HEK293 (cell line): Measurements from ENCODE around the gene AMPH.

Experiments used
- CTCF ChIA-PET: fragments of 350-600 bp; formaldehyde crosslinking; extraction: SDS; loops from one replicate; lab custom pipeline; 2021; ENCODE audit warnings: antibody characterized with exemption; lab: Yijun Ruan, JAX
- POLR2A ChIA-PET: fragments of 300-600 bp; formaldehyde crosslinking; extraction: SDS; loops from one replicate; lab custom pipeline; 2020; ENCODE audit warnings: antibody characterized with exemption, inconsistent platforms; lab: Yijun Ruan, JAX
- H3K27ac ChIP-seq: fragments of 200-500 bp; sonication (Bioruptor generic); 2 replicates; pipeline ENCODE4 v1.5.1; 2014; ENCODE audit warnings: low read depth, low read length, control low read depth, inconsistent platforms; ENCODE audit errors: extremely low read depth
- H3K36me3 ChIP-seq, 2 experiments: fragments of 200-500 bp in 1 of 2; sonication (Bioruptor generic) in 1 of 2; 1 replicate in 1 of 2; 2 replicates in 1 of 2; pipeline ENCODE4 v1.5.1; 2014 to 2017; ENCODE audit warnings: inconsistent platforms in 2 of 2, low read length in 2 of 2; ENCODE audit not compliant: control insufficient read depth in 2 of 2, insufficient read depth in 1 of 2
- H3K4me1 ChIP-seq: fragments of 200-500 bp; sonication (Bioruptor generic); 2 replicates; pipeline ENCODE4 v1.5.1; 2014; ENCODE audit warnings: mild to moderate bottlenecking, low read length, inconsistent platforms; ENCODE audit not compliant: control insufficient read depth, insufficient read depth
- H3K4me3 ChIP-seq: 2 replicates; pipeline ENCODE4 v1.5.1; 2011; ENCODE audit warnings: low read depth, mild to moderate bottlenecking, control low read depth, low read length, moderate library complexity
- H3K9me3 ChIP-seq: fragments of 200-500 bp; sonication (Bioruptor generic); 2 replicates; pipeline ENCODE4 v1.5.1; 2014; ENCODE audit warnings: low read depth, low read length, inconsistent platforms; ENCODE audit not compliant: control insufficient read depth, insufficient read depth
- HOXC10 ChIP-seq: sonication (generic); formaldehyde crosslinking; IDR thresholded peaks from 2 replicates; pipeline ENCODE4 v1.8.1; 2023; ENCODE audit warnings: mild to moderate bottlenecking, missing genetic modification reagents
- PRDM2 ChIP-seq: fragments of 450-650 bp; formaldehyde crosslinking; IDR thresholded peaks from 2 replicates; pipeline ENCODE4 v1.5.1; 2016; ENCODE audit warnings: missing biosample characterization, missing genetic modification characterization, borderline replicate concordance
- PRDM6 ChIP-seq: fragments of 450-650 bp; formaldehyde crosslinking; IDR thresholded peaks from 2 replicates; pipeline ENCODE4 v1.5.1; 2017; ENCODE audit warnings: missing biosample characterization, missing genetic modification characterization
- ZBTB21 ChIP-seq: fragments of 450-650 bp; formaldehyde crosslinking; IDR thresholded peaks from 2 replicates; pipeline ENCODE4 v1.5.1; 2017; ENCODE audit warnings: missing biosample characterization, missing genetic modification characterization
- ZFHX2 ChIP-seq: fragments of 450-650 bp; formaldehyde crosslinking; conservative IDR thresholded peaks from 2 replicates; pipeline ENCODE4 v1.5.1; 2016; ENCODE audit warnings: missing biosample characterization, missing genetic modification characterization
- ZIC2 ChIP-seq: fragments of 450-650 bp; formaldehyde crosslinking; IDR thresholded peaks from 2 replicates; pipeline ENCODE4 v1.5.1; 2016; ENCODE audit warnings: missing biosample characterization, missing genetic modification characterization
- ZNF211 ChIP-seq: fragments of 450-650 bp; formaldehyde crosslinking; IDR thresholded peaks from 2 replicates; pipeline ENCODE4 v1.5.1; 2016; ENCODE audit warnings: low read depth, missing biosample characterization, missing genetic modification characterization
- ZNF629 ChIP-seq: fragments of 450-650 bp; formaldehyde crosslinking; IDR thresholded peaks from 2 replicates; pipeline ENCODE4 v1.5.1; 2017; ENCODE audit warnings: missing biosample characterization, missing genetic modification characterization
- ZNF670 ChIP-seq: fragments of 450-650 bp; formaldehyde crosslinking; IDR thresholded peaks from 2 replicates; pipeline ENCODE4 v1.5.1; 2016; ENCODE audit warnings: missing biosample characterization, missing genetic modification characterization, low read depth
- ZNF837 ChIP-seq: fragments of 450-650 bp; formaldehyde crosslinking; IDR thresholded peaks from 2 replicates; pipeline ENCODE4 v1.5.1; 2016; ENCODE audit warnings: missing biosample characterization, missing genetic modification characterization
- ZNF843 ChIP-seq: fragments of 450-650 bp; formaldehyde crosslinking; IDR thresholded peaks from 2 replicates; pipeline ENCODE4 v1.5.1; 2016; ENCODE audit warnings: missing biosample characterization, missing genetic modification characterization
- ZSCAN16 ChIP-seq: fragments of 450-650 bp; formaldehyde crosslinking; IDR thresholded peaks from 2 replicates; pipeline ENCODE4 v1.5.1; 2016; ENCODE audit warnings: missing biosample characterization, missing genetic modification characterization
- ZSCAN4 ChIP-seq: fragments of 450-650 bp; formaldehyde crosslinking; IDR thresholded peaks from 2 replicates; pipeline ENCODE4 v1.5.1; 2017; ENCODE audit warnings: missing biosample characterization, missing genetic modification characterization
- TF ChIP-seq, protein P1 (sequence below): fragments of 450-650 bp; formaldehyde crosslinking; IDR thresholded peaks from 2 replicates; pipeline ENCODE4 v1.5.1; 2016; ENCODE audit warnings: missing biosample characterization, missing genetic modification characterization, borderline replicate concordance
- TF ChIP-seq, protein P2 (sequence below): fragments of 450-650 bp; formaldehyde crosslinking; IDR thresholded peaks from 2 replicates; pipeline ENCODE4 v1.5.1; 2016; ENCODE audit warnings: missing biosample characterization, missing genetic modification characterization
- TF ChIP-seq, protein P3 (sequence below): fragments of 450-650 bp; formaldehyde crosslinking; IDR thresholded peaks from 2 replicates; pipeline ENCODE4 v1.5.1; 2016; ENCODE audit warnings: missing biosample characterization, missing genetic modification characterization

AMPH gene

GRCh38 chr7:38539477-38540081, 91.6 kb downstream of the AMPH start (continued):
- no peak for TF ChIP-seq PRDM2 (tag by site-specific recombination)
- TF ChIP-seq, protein P1, sequence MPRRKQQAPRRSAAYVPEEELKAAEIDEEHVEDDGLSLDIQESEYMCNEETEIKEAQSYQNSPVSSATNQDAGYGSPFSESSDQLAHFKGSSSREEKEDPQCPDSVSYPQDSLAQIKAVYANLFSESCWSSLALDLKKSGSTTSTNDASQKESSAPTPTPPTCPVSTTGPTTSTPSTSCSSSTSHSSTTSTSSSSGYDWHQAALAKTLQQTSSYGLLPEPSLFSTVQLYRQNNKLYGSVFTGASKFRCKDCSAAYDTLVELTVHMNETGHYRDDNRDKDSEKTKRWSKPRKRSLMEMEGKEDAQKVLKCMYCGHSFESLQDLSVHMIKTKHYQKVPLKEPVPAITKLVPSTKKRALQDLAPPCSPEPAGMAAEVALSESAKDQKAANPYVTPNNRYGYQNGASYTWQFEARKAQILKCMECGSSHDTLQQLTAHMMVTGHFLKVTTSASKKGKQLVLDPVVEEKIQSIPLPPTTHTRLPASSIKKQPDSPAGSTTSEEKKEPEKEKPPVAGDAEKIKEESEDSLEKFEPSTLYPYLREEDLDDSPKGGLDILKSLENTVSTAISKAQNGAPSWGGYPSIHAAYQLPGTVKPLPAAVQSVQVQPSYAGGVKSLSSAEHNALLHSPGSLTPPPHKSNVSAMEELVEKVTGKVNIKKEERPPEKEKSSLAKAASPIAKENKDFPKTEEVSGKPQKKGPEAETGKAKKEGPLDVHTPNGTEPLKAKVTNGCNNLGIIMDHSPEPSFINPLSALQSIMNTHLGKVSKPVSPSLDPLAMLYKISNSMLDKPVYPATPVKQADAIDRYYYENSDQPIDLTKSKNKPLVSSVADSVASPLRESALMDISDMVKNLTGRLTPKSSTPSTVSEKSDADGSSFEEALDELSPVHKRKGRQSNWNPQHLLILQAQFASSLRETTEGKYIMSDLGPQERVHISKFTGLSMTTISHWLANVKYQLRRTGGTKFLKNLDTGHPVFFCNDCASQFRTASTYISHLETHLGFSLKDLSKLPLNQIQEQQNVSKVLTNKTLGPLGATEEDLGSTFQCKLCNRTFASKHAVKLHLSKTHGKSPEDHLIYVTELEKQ (tag by site-specific recombination), result no peak
- TF ChIP-seq PRDM6 (tag by site-specific recombination), result no peak

GRCh38 chr7:38535073-38535472, 96.1 kb downstream of the AMPH start:
- ChIA-PET POLR2A (no interaction called here), CTCF (no interaction called here)
- Histone ChIP-seq H3K36me3 (no peaks in the 10 kb centered on the region), H3K27ac (no peak overlapping the region), H3K9me3 (no peaks in the 10 kb centered on the region), H3K4me3 (no peak overlapping the region), H3K4me1 (no peaks in the 10 kb centered on the region)
- TF ChIP-seq ZIC2 (tag by site-specific recombination) (no peak), ZNF629 (tag by site-specific recombination) (no peak), ZNF211 (no peak), ZFHX2 (no peak), ZSCAN16 (no peak), ZBTB21 (no peak), ZSCAN4 (tag by site-specific recombination) (no peak), ZNF843 (tag by site-specific recombination) (no peak), ZNF837 (tag by site-specific recombination) (no peak), HOXC10 (CRISPR knock-in tag) (no peak), ZNF670 (no peak)
- TF ChIP-seq, protein P2, sequence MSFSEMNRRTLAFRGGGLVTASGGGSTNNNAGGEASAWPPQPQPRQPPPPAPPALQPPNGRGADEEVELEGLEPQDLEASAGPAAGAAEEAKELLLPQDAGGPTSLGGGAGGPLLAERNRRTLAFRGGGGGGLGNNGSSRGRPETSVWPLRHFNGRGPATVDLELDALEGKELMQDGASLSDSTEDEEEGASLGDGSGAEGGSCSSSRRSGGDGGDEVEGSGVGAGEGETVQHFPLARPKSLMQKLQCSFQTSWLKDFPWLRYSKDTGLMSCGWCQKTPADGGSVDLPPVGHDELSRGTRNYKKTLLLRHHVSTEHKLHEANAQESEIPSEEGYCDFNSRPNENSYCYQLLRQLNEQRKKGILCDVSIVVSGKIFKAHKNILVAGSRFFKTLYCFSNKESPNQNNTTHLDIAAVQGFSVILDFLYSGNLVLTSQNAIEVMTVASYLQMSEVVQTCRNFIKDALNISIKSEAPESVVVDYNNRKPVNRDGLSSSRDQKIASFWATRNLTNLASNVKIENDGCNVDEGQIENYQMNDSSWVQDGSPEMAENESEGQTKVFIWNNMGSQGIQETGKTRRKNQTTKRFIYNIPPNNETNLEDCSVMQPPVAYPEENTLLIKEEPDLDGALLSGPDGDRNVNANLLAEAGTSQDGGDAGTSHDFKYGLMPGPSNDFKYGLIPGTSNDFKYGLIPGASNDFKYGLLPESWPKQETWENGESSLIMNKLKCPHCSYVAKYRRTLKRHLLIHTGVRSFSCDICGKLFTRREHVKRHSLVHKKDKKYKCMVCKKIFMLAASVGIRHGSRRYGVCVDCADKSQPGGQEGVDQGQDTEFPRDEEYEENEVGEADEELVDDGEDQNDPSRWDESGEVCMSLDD (tag by site-specific recombination), result no peak
- TF ChIP-seq, protein P3, sequence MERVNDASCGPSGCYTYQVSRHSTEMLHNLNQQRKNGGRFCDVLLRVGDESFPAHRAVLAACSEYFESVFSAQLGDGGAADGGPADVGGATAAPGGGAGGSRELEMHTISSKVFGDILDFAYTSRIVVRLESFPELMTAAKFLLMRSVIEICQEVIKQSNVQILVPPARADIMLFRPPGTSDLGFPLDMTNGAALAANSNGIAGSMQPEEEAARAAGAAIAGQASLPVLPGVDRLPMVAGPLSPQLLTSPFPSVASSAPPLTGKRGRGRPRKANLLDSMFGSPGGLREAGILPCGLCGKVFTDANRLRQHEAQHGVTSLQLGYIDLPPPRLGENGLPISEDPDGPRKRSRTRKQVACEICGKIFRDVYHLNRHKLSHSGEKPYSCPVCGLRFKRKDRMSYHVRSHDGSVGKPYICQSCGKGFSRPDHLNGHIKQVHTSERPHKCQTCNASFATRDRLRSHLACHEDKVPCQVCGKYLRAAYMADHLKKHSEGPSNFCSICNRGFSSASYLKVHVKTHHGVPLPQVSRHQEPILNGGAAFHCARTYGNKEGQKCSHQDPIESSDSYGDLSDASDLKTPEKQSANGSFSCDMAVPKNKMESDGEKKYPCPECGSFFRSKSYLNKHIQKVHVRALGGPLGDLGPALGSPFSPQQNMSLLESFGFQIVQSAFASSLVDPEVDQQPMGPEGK (tag by site-specific recombination), result no peak
